Coronary artery (tissue), 2 donors: ENCODE results near the gene ATP1A3.

ENCODE experiments used
- DNase-seq: peaks from one replicate; pipeline ENCODE4 v3.0.0-alpha.2; 2017; ENCODE audit warnings: low spot score
- H3K27ac ChIP-seq, 2 donors: fragments of 200-600 bp; sonication (generic); one replicate each; pipeline ENCODE4 v1.5.1; 2016 to 2019
- H3K4me3 ChIP-seq: fragments of 200-600 bp; sonication (generic); 2 replicates; pipeline ENCODE4 v1.5.1; 2016; ENCODE audit warnings: mild to moderate bottlenecking, moderate library complexity
- TF ChIP-seq, protein P1 (sequence below): fragments of 200-600 bp; sonication (generic); IDR thresholded peaks from one replicate; pipeline ENCODE4 v1.5.1; 2019; ENCODE audit warnings: antibody characterized with exemption

The ATP1A3 gene

GRCh38 chr19:41991025-41991424 is 3.0 kb downstream of the ATP1A3 start:
- TF ChIP-seq, protein P1, sequence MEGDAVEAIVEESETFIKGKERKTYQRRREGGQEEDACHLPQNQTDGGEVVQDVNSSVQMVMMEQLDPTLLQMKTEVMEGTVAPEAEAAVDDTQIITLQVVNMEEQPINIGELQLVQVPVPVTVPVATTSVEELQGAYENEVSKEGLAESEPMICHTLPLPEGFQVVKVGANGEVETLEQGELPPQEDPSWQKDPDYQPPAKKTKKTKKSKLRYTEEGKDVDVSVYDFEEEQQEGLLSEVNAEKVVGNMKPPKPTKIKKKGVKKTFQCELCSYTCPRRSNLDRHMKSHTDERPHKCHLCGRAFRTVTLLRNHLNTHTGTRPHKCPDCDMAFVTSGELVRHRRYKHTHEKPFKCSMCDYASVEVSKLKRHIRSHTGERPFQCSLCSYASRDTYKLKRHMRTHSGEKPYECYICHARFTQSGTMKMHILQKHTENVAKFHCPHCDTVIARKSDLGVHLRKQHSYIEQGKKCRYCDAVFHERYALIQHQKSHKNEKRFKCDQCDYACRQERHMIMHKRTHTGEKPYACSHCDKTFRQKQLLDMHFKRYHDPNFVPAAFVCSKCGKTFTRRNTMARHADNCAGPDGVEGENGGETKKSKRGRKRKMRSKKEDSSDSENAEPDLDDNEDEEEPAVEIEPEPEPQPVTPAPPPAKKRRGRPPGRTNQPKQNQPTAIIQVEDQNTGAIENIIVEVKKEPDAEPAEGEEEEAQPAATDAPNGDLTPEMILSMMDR, result no peak
- Histone ChIP-seq H3K27ac (no peak overlapping the region), H3K4me3 (no peak overlapping the region)
- DNase-seq, result no peak

GRCh38 chr19:41990615-41991014 is 3.4 kb downstream of the ATP1A3 start:
- Histone ChIP-seq H3K27ac (no peak overlapping the region), H3K4me3 (no peak overlapping the region)
- TF ChIP-seq, protein P1, result no peak
- no peak for DNase-seq

GRCh38 chr19:41990028-41990427 is 4.0 kb downstream of the ATP1A3 start:
- no peak for DNase-seq
- TF ChIP-seq, protein P1, result no peak
- H3K27ac ChIP-seq, result no peak overlapping the region
- H3K4me3 ChIP-seq, result no peak overlapping the region

- H3K4me3 ChIP-seq, result no peak overlapping the region
- TF ChIP-seq, protein P1, result no peak
- H3K27ac ChIP-seq, result no peak overlapping the region
- DNase-seq, result no peak
Measured at GRCh38 chr19:41988947-41989346, 5.1 kb downstream of the ATP1A3 start.

DNA sequence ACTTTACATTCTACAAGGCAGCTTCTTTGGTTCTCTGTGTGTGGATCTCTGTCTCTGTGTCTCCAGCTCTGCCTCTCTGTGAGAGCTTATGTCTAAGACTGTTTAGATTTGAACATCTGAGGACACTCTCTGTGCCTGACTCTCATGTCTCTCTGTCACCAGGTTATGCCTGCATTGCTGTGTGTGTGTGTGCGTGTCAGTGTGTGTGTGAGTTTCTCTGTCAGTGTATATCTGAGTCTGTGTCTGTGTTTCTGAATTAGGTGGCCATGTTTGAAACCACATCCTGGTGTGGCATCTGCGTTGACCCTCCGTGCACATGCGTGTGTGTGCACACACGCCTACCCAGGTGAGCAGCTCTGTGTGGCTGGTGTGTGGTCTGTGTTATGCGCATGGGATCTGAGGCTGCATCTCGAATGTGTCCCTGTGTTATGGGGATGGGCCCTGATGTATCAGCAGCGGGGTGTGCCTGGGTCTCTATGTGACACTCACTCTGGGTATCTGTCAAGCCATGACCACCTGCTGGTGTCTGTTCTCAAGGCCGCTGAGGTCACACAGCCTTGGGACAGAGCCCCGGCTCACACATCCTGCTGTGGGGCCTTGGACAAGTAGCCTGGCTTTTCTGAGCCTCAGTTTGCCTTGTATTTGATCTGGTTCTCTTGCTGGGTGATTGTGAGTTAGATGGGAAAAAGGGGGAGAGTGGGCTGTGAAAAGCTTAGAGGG is 6.7 kb downstream of the ATP1A3 start:
- TF ChIP-seq, protein P1, result no peak
- no peak overlapping the region for H3K4me3 ChIP-seq

DNA sequence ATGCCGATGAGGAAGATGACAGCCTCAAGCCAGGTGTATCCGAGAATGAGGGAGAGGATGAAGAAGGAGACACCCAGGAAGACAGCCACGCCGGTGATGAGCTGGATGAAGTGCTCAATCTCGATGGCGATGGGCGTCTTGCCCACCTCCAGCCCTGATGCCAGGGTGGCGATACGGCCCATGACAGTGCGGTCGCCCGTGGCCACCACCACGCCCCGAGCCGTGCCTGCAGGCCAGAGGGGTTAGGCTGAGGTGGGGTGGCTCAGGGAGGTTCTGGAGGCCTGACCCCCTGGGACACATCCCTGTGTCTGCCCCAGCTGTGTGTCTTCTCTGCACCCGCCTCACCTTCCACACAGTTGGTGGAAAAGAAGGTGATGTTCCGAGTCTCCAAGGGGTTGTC is 9.1 kb downstream of the ATP1A3 start:
- Histone ChIP-seq H3K27ac (no peak overlapping the region), H3K4me3 (no peak overlapping the region)
- TF ChIP-seq, protein P1, result no peak
- no peak for DNase-seq

More for the DNA sequence above, 6.7 kb downstream of the ATP1A3 start:
- H3K27ac ChIP-seq, result no peak overlapping the region
- no peak for DNase-seq

GRCh38 chr19:41981724-41982123 is 12.3 kb downstream of the ATP1A3 start:
- DNase-seq, result no peak
- TF ChIP-seq, protein P1, result no peak
- no peak overlapping the region for H3K27ac ChIP-seq
- no peak overlapping the region for H3K4me3 ChIP-seq
